Fibroblast of peridontal ligament (primary cell): ENCODE results near the gene INPP5E.

Source experiments
- DNase-seq: peaks from one replicate; pipeline ENCODE4 v3.0.0-alpha.2; 2010; ENCODE audit errors: extremely low read depth

Gene INPP5E, protein sequence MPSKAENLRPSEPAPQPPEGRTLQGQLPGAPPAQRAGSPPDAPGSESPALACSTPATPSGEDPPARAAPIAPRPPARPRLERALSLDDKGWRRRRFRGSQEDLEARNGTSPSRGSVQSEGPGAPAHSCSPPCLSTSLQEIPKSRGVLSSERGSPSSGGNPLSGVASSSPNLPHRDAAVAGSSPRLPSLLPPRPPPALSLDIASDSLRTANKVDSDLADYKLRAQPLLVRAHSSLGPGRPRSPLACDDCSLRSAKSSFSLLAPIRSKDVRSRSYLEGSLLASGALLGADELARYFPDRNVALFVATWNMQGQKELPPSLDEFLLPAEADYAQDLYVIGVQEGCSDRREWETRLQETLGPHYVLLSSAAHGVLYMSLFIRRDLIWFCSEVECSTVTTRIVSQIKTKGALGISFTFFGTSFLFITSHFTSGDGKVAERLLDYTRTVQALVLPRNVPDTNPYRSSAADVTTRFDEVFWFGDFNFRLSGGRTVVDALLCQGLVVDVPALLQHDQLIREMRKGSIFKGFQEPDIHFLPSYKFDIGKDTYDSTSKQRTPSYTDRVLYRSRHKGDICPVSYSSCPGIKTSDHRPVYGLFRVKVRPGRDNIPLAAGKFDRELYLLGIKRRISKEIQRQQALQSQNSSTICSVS

GRCh38 chr9:136439481-136440408 is at the start of gene INPP5E:
Gene INPP5E, minus strand, starts transcription at chr9:136439845. Its CDS starts 426 bp downstream, at chr9:136439419.
- peak; percentile 52 for DNase-seq

DNA sequence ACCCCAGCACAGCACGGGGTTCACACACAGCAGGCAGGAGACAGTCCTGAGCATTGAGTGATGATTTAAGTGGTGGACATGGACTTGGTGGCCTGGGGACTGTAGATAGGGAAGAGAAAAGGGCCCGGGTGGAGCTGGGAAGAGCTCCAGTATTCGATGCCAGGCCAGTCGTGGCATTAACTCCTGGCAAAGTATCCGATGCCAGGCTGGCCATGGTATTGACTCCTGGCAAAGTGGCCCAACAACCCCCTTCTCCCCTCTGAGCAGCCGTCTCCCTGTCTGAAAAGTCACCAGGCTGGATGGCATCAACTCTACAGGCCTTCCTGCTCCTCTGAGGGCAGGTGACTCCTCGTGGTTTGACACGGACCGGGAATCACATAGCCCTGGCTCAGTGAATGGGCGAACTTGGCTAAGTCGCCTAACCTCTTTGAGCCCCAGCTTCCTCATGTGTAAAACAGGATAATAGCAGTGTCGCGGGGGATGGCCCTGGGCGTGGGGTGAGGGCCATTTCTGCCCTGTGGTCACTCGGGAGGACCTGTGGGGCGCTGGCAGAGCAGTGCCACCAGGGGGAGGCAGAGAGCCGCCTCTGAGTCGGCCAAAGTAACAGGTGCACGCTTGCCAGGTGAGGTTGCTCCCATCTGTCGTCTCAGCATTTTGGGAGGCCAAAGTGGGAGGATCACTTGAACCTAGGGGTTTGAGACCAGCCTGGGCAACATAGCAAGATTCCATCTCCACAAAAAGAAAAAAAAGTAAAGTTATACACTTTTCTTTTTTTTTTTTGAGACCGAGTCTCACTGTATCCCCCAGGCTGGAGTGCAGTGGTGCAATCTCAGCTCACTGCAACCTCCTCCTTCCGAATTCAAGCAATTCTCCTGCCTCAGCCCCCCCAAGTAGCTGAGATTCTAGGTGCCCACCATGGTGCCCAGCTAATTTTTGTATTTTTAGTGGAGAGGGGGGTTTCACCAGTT is 48.9 kb upstream of the INPP5E start:
- peak; percentile 18 for DNase-seq

GRCh38 chr9:136487672-136488071 is 48.0 kb upstream of the INPP5E start:
- no peak for DNase-seq

DNA sequence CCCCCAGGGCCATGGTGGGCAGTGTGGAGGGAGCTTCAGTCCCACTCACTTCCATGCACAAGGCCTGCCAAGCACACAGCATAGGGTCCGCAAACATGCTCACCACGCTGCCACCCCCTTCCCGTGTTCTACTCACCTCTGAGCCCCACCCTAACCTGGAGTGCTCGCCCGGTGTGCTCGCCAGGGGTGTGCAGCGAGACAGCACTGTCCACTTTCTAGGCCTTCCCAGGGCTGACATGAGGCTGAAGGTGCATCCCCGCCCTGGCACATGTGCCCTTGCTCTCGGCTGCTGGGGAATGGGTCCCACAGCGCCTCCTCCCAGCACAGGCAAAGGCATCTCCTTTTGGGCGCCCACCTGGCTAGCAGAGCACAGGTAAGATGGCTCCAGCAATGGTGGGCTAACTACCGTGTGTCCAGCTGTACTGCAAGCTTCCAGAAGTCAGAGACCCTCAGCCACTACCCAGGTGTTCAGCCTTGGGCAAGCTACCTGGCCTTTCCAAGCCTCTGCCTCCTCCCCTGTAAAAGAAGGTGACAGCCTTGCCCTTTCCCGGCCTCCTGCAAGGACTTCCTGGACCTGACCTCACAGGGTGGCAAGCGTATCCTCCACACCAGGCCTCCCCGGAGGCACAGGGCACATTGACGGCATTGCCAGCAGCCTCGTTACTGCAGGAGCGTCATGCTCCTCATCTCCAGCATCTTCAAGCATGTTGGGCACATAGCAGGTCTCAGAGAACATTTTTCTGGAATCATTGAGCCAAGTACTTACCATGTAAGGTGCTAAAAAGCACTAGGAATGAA is 47.4 kb upstream of the INPP5E start:
- DNase-seq, result no peak

DNA sequence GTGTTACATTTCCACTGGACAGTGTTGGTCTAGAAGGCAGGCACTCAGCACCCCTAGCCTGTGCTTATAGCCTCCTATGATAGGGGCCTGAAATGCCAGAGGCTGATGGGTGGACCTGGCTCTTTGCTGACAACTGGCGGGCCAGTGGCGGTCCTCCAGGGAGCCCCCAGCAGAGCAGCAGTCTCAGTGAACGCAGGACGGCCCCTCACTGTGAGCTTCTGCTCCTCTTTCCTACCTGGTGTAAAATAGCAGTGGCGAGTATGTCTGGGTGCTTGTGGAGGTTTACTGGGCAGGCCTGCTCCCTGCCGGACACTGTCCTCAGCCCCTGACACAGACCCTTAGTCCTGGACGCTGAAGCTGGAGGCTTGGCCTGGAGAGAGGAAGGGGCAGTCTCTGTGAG is 46.5 kb upstream of the INPP5E start:
- DNase-seq, result no peak

DNA sequence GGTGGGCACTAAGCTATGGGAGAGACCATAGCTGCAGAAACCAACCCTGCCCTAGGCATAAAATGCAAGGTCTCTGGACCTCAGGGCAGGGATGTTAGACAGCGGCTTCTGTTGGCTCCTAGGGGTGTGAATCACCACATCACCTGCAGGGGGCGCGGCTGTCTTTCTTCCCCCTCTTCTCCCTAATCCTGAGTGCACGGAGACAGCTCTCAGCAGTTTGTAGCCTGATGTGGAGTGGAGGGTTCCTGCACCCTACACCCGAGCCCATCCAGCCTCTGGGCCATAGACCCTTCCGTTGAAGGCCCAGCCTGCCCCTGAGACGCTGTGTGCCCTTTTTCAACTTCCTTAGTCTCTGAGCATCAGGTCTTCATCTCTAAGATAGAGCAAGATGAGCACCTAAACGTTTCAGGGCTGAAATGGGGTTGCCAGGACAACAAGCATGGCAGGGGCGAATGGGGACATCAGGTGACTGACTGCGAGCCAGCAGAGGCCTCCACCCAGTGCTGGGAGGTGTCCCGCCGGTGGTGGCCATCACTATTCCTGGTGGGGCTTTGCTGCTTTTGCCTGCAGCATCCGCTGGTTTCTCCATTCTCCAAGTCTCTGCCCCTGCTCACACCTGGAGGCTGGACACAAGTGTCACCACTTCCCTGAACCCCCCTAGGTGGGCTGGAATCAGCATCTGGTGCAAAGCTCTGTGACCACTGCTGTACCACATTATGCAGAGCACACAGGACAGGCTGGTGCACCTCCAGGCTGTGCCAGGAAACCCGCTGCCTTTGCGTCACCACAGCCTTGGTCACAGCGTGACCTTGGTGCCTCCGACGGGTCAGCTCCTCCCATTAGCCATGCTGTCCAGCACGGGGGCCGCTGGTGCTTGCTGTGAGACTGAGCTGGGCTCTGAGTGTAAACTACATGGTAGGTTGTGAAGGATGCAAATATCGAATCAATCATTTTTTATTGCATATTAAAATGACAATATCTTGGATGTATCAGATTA is 45.7 kb upstream of the INPP5E start:
- DNase-seq, result peak; percentile 78

DNA sequence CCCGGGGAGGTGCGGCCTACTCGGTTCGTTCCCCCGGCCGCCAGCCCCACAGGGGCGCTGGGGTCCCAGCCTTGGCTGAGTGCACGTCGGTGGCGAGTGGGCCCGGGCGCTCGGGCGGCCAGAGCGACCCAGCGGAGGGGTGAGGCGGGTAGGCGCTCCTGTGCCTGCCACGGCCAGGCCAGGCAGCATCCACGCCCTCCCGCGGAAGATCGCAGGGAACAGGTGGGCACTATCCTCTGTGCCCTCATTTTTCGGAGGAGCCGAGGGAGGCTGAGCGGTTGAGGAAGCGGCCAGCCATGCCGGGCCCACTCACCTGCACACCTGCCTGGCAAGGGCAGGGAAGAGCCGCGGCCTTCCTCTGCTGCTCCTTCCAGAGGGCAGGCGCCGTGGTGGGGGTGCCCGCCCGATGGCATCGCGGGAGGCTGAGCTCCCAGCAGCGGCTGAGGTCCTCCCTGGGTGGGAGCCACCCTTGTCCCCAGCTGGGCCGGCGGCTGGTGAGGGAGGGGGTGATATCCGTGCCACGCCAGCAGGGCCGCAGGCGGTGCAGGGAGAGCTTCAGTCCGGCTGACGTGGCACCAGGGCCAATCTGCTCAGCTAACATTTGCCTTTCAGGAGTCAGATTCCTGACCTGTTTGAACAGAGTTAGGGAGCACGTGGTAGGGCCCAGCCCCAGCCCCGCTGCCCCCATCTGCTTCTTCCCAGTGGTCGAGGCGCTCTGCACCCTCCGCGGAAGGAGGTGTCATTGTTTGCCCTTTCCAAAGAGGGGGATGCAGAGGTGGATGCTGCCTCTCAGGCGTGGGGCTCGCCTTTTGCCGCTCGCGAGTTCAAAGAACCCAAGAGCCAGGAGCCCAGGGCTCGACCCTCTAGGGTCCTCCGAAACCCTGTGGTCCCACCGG is 44.8 kb upstream of the INPP5E start:
- peak; percentile 21 for DNase-seq

- DNase-seq, result peak; percentile 82
Observed at GRCh38 chr9:136483589-136484152, 44.0 kb upstream of the INPP5E start.

- peak; percentile 98 for DNase-seq
Observed at GRCh38 chr9:136482793-136483588, 43.3 kb upstream of the INPP5E start, which contains the start of gene SEC16A. Gene SEC16A, minus strand, starts transcription at chr9:136483040. Its CDS starts 5,425 bp downstream, at chr9:136477615.

DNA sequence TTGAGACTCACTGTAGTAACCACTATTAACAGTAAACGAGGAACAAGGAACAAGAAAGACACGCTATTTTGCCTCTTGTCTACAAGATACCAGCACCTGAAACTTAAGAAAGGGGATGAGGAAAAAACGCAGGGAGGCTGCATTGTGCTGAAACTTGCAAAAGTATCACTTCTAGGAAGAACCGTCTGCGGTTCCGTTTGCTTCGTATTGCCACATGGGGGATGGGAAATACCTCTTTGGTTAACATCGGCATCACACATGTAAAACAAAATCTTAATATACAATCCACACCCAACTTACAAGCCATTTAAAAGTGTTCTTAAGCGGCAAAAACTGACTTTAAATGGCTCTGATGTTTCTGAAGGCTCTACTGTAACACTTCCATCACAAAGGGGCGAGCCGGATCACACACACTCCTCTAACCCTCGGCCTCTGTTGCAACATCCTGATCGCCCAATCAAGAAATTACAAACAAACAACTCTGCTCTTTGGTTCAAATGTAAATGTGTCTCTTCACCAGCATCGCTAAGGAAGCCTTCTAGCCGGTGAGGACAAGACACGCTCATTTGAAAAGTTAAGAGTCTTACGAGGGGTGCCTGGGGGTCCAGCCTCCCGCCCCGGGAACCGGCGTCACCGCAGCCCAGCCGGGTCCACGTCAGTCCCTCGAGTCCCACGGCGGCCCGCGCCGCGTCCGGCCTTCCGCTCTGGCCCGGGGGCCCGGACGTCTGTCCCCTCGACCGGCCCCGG is 42.6 kb upstream of the INPP5E start:
- DNase-seq, result peak; percentile 61

GRCh38 chr9:136481558-136481957 is 41.9 kb upstream of the INPP5E start:
- DNase-seq, result peak; percentile 4

DNA sequence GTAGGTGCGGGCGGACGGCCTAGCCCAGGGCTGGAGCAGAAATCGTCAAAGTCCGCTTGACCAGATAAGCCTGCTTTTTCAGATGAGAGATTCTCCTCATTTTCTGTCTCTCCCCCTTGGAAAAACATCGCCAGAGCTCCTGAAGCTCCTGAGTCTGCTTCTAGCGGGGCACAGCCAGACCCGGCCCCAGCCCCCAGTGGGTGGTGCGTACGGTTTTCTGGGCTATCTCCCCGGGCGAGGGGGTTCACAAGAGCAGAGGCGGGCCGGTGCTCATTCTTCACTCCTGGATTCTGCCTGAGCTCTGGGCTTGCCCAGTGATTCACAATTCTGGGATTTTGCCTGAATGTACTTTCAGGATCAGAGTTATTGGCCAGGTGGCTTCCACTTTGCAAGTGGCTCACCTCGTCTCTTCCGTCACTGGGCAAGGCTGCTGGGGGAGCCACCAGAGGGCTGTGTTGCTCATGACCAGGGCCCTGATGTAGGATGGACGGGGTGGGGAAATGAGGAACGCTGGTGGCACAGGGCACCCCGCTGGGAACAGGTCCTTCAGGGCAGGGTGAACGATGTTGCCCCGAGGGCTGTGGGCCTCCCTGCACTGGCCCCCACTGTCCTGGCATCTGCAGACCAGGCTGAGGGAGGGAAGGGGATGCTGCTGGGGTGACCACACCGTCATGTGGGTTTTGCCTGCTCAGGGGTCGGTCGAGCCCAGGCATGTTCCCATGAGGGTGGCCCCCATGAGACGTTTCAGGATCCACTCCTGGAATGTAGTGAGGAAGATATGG is 36.9 kb upstream of the INPP5E start:
- no peak for DNase-seq

GRCh38 chr9:136474974-136475865 is 35.6 kb upstream of the INPP5E start:
- no peak for DNase-seq
